HAP-1 (cell line): ENCODE results near the gene PWP2.
"Not testable (repeated sequence)": the region's sequence is repeated elsewhere in the genome, so short reads cannot be mapped to it uniquely, and the experiment has no call there.

Source experiments
- DNase-seq, 2 experiments: peaks; one replicate each; pipeline ENCODE4 v3.0.0-alpha.2; 2016 to 2020; ENCODE audit warnings: low spot score in 2 of 2
- H3K27me3 ChIP-seq: fragments of 250-450 bp; sonication (Bioruptor Pico); 2 replicates; pipeline ENCODE4 v1.5.1; 2020; ENCODE audit warnings: low read depth, mild to moderate bottlenecking, moderate library complexity
- H3K36me3 ChIP-seq: fragments of 250-450 bp; sonication (Bioruptor Pico); replicated peaks from 2 replicates; pipeline ENCODE4 v1.5.1; 2020; ENCODE audit warnings: mild to moderate bottlenecking
- H3K4me1 ChIP-seq: fragments of 250-450 bp; sonication (Bioruptor Pico); 2 replicates; pipeline ENCODE4 v1.5.1; 2020; ENCODE audit warnings: mild to moderate bottlenecking
- H3K4me3 ChIP-seq: fragments of 250-450 bp; sonication (Bioruptor Pico); 2 replicates; pipeline ENCODE4 v1.5.1; 2020; ENCODE audit warnings: mild to moderate bottlenecking, moderate library complexity
- H3K9me3 ChIP-seq: fragments of 250-450 bp; sonication (Bioruptor Pico); 2 replicates; pipeline ENCODE4 v1.5.1; 2020; ENCODE audit warnings: mild to moderate bottlenecking, moderate library complexity
- in situ Hi-C: fragments of 300-500 bp; cut with MboI; formaldehyde crosslinking; loops from 3 replicates; pipeline ENCODE4 v1.14.3; 2020; ENCODE audit warnings: low sequenced_read_pairs, inconsistent platforms, mixed read lengths

Gene PWP2

GRCh38 chr21:44087426-44088400 lies 19.5 kb upstream of the PWP2 start:
- in situ Hi-C loops = no loop called here

GRCh38 chr21:44088401-44088780 lies 18.8 kb upstream of the PWP2 start:
- no peaks in the 10 kb centered on the region for H3K27me3 ChIP-seq
- H3K4me1 ChIP-seq = no peaks in the 10 kb centered on the region
- H3K9me3 ChIP-seq = no peaks in the 10 kb centered on the region
- H3K4me3 ChIP-seq = no peak overlapping the region
- H3K36me3 ChIP-seq = peaks cover 63% of the 10 kb centered on the region
- in situ Hi-C loops = no loop called here
- DNase-seq = no peak

More at GRCh38 chr21:44087426-44088400, 19.5 kb upstream of the PWP2 start:
- Histone ChIP-seq H3K9me3 (no peaks in the 10 kb centered on the region), H3K4me3 (no peak overlapping the region), H3K27me3 (no peaks in the 10 kb centered on the region), H3K36me3 (peaks cover 62% of the 10 kb centered on the region), H3K4me1 (no peaks in the 10 kb centered on the region)
- no peak for DNase-seq

- Histone ChIP-seq H3K27me3 (no peaks in the 10 kb centered on the region), H3K9me3 (no peaks in the 10 kb centered on the region), H3K4me1 (no peaks in the 10 kb centered on the region), H3K36me3 (peaks cover 66% of the 10 kb centered on the region), H3K4me3 (no peak overlapping the region)
- no peak for DNase-seq
- in situ Hi-C loops = no loop called here
Measured at GRCh38 chr21:44089001-44089911, 17.9 kb upstream of the PWP2 start.

- in situ Hi-C loops = no loop called here
- Histone ChIP-seq H3K27me3 (no peaks in the 10 kb centered on the region), H3K4me3 (no peak overlapping the region), H3K36me3 (peaks cover 67% of the 10 kb centered on the region), H3K4me1 (no peaks in the 10 kb centered on the region), H3K9me3 (no peaks in the 10 kb centered on the region)
- DNase-seq = no peak
Measured at GRCh38 chr21:44090325-44090724, 16.9 kb upstream of the PWP2 start.

GRCh38 chr21:44092211-44092610 lies 15.0 kb upstream of the PWP2 start:
- no peak overlapping the region for H3K4me3 ChIP-seq
- H3K36me3 ChIP-seq = peaks cover 55% of the 10 kb centered on the region
- in situ Hi-C loops = no loop called here
- H3K9me3 ChIP-seq = no peaks in the 10 kb centered on the region
- no peaks in the 10 kb centered on the region for H3K4me1 ChIP-seq
- no peaks in the 10 kb centered on the region for H3K27me3 ChIP-seq
- no peak for DNase-seq

GRCh38 chr21:44093761-44094160 lies 13.4 kb upstream of the PWP2 start:
- in situ Hi-C loops = no loop called here
- Histone ChIP-seq H3K9me3 (no peaks in the 10 kb centered on the region), H3K4me1 (no peaks in the 10 kb centered on the region), H3K4me3 (no peak overlapping the region), H3K36me3 (peaks cover 53% of the 10 kb centered on the region), H3K27me3 (no peaks in the 10 kb centered on the region)
- DNase-seq = no peak

GRCh38 chr21:44094832-44095231 lies 12.4 kb upstream of the PWP2 start:
- no peak for DNase-seq
- Histone ChIP-seq H3K4me1 (no peaks in the 10 kb centered on the region), H3K4me3 (no peak overlapping the region), H3K36me3 (peaks cover 47% of the 10 kb centered on the region), H3K27me3 (no peaks in the 10 kb centered on the region), H3K9me3 (no peaks in the 10 kb centered on the region)
- in situ Hi-C loops = no loop called here

GRCh38 chr21:44098507-44098906 lies 8.7 kb upstream of the PWP2 start:
- H3K4me1 ChIP-seq, in situ Hi-C loops, H3K27me3 ChIP-seq: not testable (repeated sequence)

GRCh38 chr21:44098964-44099363 lies 8.2 kb upstream of the PWP2 start:
- H3K36me3 ChIP-seq, H3K9me3 ChIP-seq, H3K4me3 ChIP-seq, H3K27me3 ChIP-seq, DNase-seq, H3K4me1 ChIP-seq, in situ Hi-C loops: not testable (repeated sequence)

More at GRCh38 chr21:44098507-44098906, 8.7 kb upstream of the PWP2 start:
- H3K9me3 ChIP-seq, DNase-seq, H3K4me3 ChIP-seq: not testable (repeated sequence)
- H3K36me3 ChIP-seq = peaks cover 14% of the 10 kb centered on the region

- H3K4me3 ChIP-seq, in situ Hi-C loops, H3K4me1 ChIP-seq, H3K27me3 ChIP-seq, H3K36me3 ChIP-seq, H3K9me3 ChIP-seq, DNase-seq: not testable (repeated sequence)
Measured at GRCh38 chr21:44107589-44107988, 390 bp downstream of the PWP2 start.

GRCh38 chr21:44113702-44114371 lies 6.6 kb downstream of the PWP2 start:
- H3K9me3 ChIP-seq, in situ Hi-C loops, H3K4me3 ChIP-seq, DNase-seq, H3K27me3 ChIP-seq, H3K36me3 ChIP-seq, H3K4me1 ChIP-seq: not testable (repeated sequence)

GRCh38 chr21:44122131-44122530 lies 14.9 kb downstream of the PWP2 start:
- in situ Hi-C loops, DNase-seq: not testable (repeated sequence)

GRCh38 chr21:44127827-44128226 lies 20.6 kb downstream of the PWP2 start:
- H3K27me3 ChIP-seq, in situ Hi-C loops, DNase-seq, H3K4me3 ChIP-seq, H3K4me1 ChIP-seq, H3K36me3 ChIP-seq, H3K9me3 ChIP-seq: not testable (repeated sequence)

More at GRCh38 chr21:44122131-44122530, 14.9 kb downstream of the PWP2 start:
- not testable (repeated sequence) for H3K4me1 ChIP-seq, H3K27me3 ChIP-seq, H3K36me3 ChIP-seq, H3K4me3 ChIP-seq, H3K9me3 ChIP-seq
